ENCODE measurements around the gene HOXA11.

Gene HOXA11

DNA sequence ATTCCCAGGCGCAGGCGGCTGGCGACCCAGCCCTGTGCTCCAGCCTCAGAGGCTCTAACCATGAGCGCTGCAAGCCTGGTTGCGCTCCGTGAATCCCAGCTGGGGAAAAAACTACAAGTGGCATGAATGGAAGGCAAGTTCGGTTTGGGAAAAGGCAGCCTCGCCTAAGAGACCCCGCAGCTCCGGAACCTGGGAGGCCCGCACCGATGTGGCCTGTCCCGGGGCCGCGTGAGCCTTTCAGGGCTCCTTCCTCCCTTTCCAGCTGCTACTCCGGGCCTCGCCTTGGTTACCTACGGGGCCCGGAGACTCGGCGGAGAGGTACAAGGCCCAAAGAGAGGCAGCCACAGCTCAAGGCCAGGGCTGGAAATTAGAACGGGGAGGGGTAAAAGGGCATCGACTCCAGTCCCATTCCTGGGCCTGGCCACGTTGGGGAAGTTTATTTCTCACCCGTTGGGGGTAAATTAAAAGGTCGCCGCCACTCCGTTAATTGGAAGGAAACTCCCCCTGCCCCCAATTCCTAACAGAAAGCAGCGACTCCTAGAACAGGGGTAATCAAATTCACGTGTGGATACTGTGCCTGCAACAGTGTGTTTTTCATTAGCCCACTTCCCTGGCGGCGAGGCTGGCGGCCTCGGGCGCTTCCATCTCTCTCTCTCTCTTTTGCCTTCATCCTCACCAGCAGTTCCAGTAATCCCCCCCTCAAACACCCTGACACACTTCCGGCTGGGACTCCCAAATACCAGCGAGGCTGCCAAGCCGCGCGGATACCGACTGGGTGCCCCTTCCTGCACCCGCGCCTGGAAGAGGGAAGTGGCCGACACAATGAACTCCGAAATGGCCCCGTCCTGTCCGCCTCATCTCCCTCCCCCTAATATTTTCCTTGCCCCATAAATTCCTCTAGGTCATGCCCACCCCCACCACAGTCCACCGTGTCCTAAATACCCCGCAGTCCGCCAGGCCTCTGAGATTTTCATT lies 18.2 kb downstream of the HOXA11 start:
- H3K4me3 ChIP-seq (ENCODE audit: control insufficient read depth, low read depth, low read length), result peak overlapping the region; percentile 77
- DNase-seq (ENCODE audit: low read depth), result peak; percentile 71
- TF ChIP-seq, protein P1, sequence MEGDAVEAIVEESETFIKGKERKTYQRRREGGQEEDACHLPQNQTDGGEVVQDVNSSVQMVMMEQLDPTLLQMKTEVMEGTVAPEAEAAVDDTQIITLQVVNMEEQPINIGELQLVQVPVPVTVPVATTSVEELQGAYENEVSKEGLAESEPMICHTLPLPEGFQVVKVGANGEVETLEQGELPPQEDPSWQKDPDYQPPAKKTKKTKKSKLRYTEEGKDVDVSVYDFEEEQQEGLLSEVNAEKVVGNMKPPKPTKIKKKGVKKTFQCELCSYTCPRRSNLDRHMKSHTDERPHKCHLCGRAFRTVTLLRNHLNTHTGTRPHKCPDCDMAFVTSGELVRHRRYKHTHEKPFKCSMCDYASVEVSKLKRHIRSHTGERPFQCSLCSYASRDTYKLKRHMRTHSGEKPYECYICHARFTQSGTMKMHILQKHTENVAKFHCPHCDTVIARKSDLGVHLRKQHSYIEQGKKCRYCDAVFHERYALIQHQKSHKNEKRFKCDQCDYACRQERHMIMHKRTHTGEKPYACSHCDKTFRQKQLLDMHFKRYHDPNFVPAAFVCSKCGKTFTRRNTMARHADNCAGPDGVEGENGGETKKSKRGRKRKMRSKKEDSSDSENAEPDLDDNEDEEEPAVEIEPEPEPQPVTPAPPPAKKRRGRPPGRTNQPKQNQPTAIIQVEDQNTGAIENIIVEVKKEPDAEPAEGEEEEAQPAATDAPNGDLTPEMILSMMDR (conservative IDR thresholded peaks at IDR 0.05; ENCODE audit: control insufficient read depth, insufficient read depth, low read depth, low read length), result no peak

DNA sequence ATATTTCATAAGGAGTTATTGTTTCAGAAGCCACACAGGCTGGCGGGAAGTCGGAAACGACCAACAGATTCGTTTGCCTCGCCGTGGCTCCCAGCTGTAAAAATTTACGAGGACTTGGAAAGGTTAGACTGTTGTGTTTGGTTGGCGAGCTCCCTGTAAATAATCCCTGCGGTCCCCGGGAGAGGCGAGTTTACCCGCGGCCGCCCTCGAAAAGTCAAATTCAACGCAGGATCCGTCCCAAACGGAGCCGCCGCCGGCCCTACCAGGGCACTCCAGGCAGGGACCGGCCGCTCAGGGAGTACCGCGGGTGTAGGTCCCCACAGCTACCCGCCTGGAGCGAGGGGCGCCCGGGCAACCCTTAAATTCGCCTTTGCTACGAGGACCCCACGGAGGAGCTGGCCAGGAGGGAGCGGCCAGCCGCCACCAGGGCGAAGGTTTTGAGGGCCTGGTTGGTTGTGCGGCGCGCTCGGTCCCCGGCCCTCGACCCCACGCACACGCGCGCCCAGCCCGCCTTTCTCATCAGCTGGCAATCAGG lies 19.0 kb downstream of the HOXA11 start:
- DNase-seq (ENCODE audit: low read depth), result peak; percentile 62
- TF ChIP-seq, protein P1 (conservative IDR thresholded peaks at IDR 0.05; ENCODE audit: control insufficient read depth, insufficient read depth, low read depth, low read length), result no peak
- peak overlapping the region; percentile 77 for H3K4me3 ChIP-seq (ENCODE audit: control insufficient read depth, low read depth, low read length)

DNA sequence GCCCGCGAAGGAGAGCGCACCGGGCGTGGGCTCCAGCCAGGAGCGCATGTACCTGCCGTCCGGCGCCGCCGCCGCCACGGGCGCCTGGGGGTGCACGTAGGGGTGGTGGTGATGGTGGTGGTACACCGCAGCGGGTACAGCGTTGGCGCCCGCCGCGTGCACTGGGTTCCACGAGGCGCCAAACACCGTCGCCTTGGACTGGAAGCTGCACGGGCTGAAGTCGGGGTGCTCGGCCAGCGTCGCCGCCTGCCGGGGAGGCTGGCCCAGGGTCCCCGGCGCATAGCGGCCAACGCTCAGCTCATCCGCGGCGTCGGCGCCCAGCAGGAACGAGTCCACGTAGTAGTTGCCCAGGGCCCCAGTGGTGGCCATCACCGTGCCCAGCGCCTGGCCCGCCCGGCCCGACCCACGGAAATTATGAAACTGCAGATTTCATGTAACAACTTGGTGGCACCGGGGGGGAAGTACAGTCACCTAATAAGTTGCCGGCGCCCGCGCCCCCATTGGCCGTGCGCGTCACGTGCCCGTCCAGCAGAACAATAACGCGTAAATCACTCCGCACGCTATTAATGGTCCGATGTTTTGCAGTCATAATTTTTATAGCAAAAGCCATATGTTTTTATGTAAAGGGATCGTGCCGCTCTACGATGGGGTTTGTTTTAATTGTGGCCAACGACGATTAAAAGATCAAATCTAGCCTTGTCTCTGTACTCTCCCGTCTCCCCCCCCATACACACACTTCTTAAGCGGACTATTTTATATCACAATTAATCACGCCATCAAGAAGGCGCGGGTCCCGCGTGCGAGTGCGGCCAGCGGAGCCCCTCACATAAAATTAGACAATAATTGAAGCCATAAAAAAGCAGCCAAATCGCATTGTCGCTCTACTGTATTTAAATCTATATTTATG lies 19.7 kb downstream of the HOXA11 start, which contains the start of gene HOXA9:
TSS of gene HOXA9 (minus strand) at position 449 of the 907 bp plus-strand sequence. CDS start at position 369, 80 bp downstream.
- DNase-seq (ENCODE audit: low read depth), result peak; percentile 96
- TF ChIP-seq, protein P1 (conservative IDR thresholded peaks at IDR 0.05; ENCODE audit: control insufficient read depth, insufficient read depth, low read depth, low read length), result no peak
- peak within 1 kb of the TSS; percentile 77 for H3K4me3 ChIP-seq (ENCODE audit: control insufficient read depth, low read depth, low read length)

DNA sequence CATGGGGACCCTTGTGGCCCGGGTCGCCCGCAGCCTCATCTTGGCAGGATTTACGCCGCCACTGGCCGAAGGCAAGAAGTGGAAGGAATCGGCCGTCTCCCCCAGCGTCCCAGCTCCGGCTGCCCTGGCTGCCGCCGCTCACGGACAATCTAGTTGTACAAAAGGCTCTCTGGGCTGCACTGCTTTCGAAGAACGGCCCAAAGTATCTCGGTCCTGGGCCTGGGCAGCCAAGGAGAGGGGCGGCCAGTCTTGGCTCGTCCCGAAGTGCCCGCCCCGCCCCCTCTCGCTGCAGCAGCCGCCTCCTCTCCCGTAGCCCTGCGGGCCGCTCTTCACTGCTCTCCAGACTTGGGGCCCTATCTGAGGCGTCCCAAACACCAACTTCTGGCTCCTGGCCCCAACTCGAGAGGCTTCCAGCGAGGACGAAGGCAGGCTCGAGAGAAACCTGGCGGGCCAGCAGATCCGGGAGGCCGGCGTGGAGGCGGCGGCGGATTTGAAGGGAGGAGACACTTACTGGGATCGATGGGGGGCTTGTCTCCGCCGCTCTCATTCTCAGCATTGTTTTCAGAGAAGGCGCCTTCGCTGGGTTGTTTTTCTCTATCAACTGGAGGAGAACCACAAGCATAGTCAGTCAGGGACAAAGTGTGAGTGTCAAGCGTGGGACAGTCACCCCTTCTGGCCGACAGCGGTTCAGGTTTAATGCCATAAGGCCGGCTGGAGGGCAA lies 20.5 kb downstream of the HOXA11 start:
- DNase-seq (ENCODE audit: low read depth), result peak; percentile 33
- TF ChIP-seq, protein P1 (conservative IDR thresholded peaks at IDR 0.05; ENCODE audit: control insufficient read depth, insufficient read depth, low read depth, low read length), result peak; percentile 15
- peak overlapping the region; percentile 77 for H3K4me3 ChIP-seq (ENCODE audit: control insufficient read depth, low read depth, low read length)

DNA sequence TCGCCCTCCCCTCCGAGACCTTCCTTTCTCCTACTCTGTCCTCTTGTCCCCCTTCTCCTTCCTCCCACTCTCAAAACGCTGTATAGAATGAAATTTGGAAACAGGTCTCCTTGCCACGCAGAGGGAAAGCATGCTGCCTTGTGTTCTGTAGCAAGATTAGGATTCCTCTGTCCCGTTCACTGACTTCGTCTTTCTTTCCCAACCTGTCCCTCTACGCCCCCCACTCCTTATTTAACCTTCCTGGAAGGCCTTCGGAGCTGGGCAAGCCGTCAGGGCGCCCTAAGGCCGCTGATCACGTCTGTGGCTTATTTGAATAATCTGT lies 21.0 kb downstream of the HOXA11 start:
- DNase-seq (ENCODE audit: low read depth), result peak; percentile 15
- TF ChIP-seq, protein P1 (conservative IDR thresholded peaks at IDR 0.05; ENCODE audit: control insufficient read depth, insufficient read depth, low read depth, low read length), result no peak
- H3K4me3 ChIP-seq (ENCODE audit: control insufficient read depth, low read depth, low read length), result peak overlapping the region; percentile 77
